ENCODE data around the gene CMAS. TPM values are rescaled to one million over a fixed set of nuclear protein-coding genes. Genes with fewer than 3 reads are reported as not detected.
"Not testable (repeated sequence)": the region's sequence is repeated elsewhere in the genome, so short reads cannot be mapped to it uniquely, and the experiment has no call there.

The CMAS gene
- total and polyA plus RNA-seq, 12 donors = 33.8 to 162 (median 79.9) TPM

DNA sequence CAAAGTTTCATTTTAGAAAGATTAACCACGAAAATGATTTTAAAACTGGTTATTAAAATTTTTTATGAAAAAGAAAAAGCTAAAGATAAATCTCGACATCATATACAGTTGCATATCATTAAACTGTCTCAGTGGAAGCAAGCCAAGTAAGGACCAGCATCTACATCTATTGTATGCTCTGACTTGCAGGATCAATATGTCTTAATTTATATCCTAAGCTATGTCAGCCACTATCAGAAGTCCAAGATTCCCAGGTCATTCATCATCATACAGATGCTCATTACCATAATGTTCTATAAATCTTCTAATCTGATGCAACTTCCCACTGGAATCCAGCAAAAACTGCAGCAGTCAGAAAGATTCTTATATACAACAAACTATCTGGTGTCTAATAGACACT lies 43.5 kb downstream of the CMAS start:
- H3K4me3 ChIP-seq = no peak overlapping the region
- no peaks in the 10 kb centered on the region for H3K36me3 ChIP-seq (replicated peaks in 1 of 2)
- no peaks in the 10 kb centered on the region for H3K9me3 ChIP-seq (replicated peaks in 1 of 3)
- H3K27me3 ChIP-seq = no peaks in the 10 kb centered on the region
- TF ChIP-seq, protein P1, sequence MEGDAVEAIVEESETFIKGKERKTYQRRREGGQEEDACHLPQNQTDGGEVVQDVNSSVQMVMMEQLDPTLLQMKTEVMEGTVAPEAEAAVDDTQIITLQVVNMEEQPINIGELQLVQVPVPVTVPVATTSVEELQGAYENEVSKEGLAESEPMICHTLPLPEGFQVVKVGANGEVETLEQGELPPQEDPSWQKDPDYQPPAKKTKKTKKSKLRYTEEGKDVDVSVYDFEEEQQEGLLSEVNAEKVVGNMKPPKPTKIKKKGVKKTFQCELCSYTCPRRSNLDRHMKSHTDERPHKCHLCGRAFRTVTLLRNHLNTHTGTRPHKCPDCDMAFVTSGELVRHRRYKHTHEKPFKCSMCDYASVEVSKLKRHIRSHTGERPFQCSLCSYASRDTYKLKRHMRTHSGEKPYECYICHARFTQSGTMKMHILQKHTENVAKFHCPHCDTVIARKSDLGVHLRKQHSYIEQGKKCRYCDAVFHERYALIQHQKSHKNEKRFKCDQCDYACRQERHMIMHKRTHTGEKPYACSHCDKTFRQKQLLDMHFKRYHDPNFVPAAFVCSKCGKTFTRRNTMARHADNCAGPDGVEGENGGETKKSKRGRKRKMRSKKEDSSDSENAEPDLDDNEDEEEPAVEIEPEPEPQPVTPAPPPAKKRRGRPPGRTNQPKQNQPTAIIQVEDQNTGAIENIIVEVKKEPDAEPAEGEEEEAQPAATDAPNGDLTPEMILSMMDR (IDR thresholded peaks at IDR 0.05) = no peak
- no peak for TF ChIP-seq POLR2A (IDR thresholded peaks at IDR 0.05)
- WGBS, 4 donors = 83 to 87% (median 84%) methylated on average over 2 of the region's 2 CpGs
- no peak overlapping the region for H3K27ac ChIP-seq
- intact Hi-C loops (cut with DNase I) = loop anchor here in 1 of 2 donors (5.0 kb wide), 1 partner anchor 248 kb away; no protein-coding TSS in a partner anchor
- no peak for DNase-seq
- H3K4me1 ChIP-seq (replicated peaks in 1 of 2) = no peaks in the 10 kb centered on the region

DNA sequence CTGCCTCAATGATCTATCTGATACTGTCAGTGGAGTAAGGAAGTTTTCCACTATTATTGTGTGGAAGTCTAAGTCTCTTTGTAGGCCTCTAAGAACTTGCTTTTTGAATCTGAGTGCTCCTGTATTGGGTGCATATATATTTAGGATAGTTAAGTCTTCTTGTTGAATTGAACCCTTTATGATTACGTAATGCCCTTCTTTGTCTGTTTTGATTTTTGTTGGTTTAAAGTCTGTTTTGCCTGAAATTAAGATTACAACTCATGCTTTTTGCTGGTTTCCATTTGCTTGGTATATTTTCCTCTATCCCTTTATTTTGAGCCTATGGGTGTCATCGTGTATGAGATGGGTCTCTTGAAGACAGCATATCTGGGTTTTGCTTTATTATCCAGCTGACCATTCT lies 53.0 kb downstream of the CMAS start:
- H3K27me3 ChIP-seq; H3K27ac ChIP-seq; H3K36me3 ChIP-seq (replicated peaks in 1 of 2); H3K4me3 ChIP-seq; H3K9me3 ChIP-seq (replicated peaks in 1 of 3); H3K4me1 ChIP-seq (replicated peaks in 1 of 2); DNase-seq: not testable (repeated sequence)
- WGBS, 4 donors = 87 to 97% (median 95%) methylated on average over 2 of the region's 2 CpGs
- intact Hi-C loops (cut with DNase I) = loop anchor here in 1 of 2 donors (10.0 kb wide), 1 partner anchor 346 kb away; no protein-coding TSS in a partner anchor

DNA sequence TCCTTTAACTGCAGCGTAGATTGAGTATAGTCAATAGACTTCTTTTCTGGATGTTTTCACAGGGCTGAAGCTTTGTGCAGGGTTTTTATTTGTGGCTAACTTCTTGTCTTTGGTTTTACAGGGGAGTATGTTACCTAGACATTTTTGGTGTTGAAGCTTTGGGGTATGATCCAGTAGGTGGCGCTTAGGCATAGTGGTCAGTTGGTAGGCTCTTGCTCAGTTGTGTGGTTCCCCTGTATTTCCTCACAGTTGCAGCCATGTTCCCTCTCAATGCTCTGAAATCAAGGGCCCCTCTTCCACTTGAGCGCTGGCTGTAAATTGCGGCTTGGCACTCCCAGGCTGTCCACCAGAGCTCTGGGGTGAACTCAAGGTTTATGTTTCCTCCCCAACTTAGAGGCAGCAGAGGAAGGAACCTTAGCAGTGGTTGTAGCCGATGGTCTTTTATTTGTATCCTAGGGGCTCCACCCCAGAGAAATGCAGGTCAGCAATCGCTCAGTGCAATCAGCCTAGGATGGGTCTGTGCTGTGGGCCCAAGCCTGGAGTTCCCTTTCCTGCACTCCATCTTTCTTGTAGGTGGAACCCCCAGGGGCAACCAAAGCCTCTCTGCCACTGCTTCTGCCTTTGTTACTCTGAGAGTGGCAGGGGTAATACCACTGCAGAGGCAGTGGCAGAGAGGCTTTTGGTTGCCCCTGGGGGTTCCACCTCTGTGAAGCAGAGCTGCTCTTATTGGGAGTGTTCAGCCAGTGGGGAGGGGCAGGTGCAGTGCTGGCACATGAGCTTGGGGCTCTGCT lies 55.1 kb downstream of the CMAS start:
- H3K4me1 ChIP-seq (replicated peaks in 1 of 2) = peaks cover 0 to 3% of the 10 kb centered on the region in 2 donors
- no peaks in the 10 kb centered on the region for H3K9me3 ChIP-seq (replicated peaks in 1 of 3)
- intact Hi-C loops (cut with DNase I) = loop anchor here (5.0 to 10.0 kb wide), 2 partner anchors 224 to 236 kb away; no protein-coding TSS in a partner anchor
- WGBS, 4 donors = 73 to 88% (median 76%) methylated on average over 4 to 6 of the region's 6 CpGs
- DNase-seq = peak; percentile 49 to 84 (median 54)
- H3K27ac ChIP-seq = no peak overlapping the region
- no peaks in the 10 kb centered on the region for H3K36me3 ChIP-seq (replicated peaks in 1 of 2)
- no peak overlapping the region for H3K4me3 ChIP-seq
- H3K27me3 ChIP-seq = no peaks in the 10 kb centered on the region
- no peak for TF ChIP-seq POLR2A (IDR thresholded peaks at IDR 0.05)
- TF ChIP-seq, protein P1 (IDR thresholded peaks at IDR 0.05) = peak; percentile 40 to 73 (median 64)

DNA sequence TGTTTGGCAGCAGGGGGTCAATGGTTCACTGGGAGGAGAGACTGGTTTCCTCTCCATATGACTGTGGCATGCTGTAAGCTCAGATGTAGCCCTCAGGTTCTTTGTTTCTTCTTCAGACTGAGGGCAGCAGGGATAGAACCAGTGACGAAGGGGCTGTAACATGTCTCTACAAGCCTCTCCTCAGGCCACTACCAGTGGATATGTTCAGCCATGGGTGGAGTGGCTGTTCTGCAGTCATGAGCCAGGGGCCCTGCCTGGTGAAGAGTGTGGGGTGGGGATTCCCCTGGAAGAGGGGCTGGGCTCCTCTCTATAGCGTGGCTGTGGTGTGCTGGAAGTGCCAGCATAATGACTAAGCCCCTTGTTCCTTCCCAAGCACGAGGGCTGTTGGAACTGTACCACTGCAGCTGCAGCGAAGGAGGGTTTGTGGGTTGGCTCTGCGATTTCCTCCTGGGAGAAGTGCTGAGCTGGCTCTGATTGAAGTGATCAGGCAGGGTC lies 55.8 kb downstream of the CMAS start:
- TF ChIP-seq, protein P1 (IDR thresholded peaks at IDR 0.05) = no peak
- TF ChIP-seq POLR2A (IDR thresholded peaks at IDR 0.05) = no peak
- intact Hi-C loops (cut with DNase I) = loop anchor here (5.0 to 10.0 kb wide), 2 partner anchors 223 to 236 kb away; no protein-coding TSS in a partner anchor
- H3K4me1 ChIP-seq (replicated peaks in 1 of 2) = peaks cover 0 to 3% of the 10 kb centered on the region in 2 donors
- no peaks in the 10 kb centered on the region for H3K36me3 ChIP-seq (replicated peaks in 1 of 2)
- 60 to 72% (median 69%) methylated on average over 4 to 5 of the region's 5 CpGs for WGBS, 4 donors
- no peaks in the 10 kb centered on the region for H3K27me3 ChIP-seq
- peak in 4 of 7 donors; percentile 17 to 41 (median 30) for DNase-seq
- no peak overlapping the region for H3K4me3 ChIP-seq
- H3K9me3 ChIP-seq (replicated peaks in 1 of 3) = no peaks in the 10 kb centered on the region
- H3K27ac ChIP-seq = no peak overlapping the region
